ENCODE data around the gene HNRNPUL1.
"Not testable (repeated sequence)": the region's sequence is repeated elsewhere in the genome, so short reads cannot be mapped to it uniquely, and the experiment has no call there.

GRCh38 chr19:41346916-41347315, 82.7 kb downstream of the HNRNPUL1 start:
- not testable (repeated sequence) for TF ChIP-seq CTCF, POLR2A (IDR thresholded peaks at IDR 0.05)
